Stimulated activated CD8-positive, alpha-beta memory T cell treated with anti-CD3 and anti-CD28 coated beads, Interleukin-7, amount 100 ng/mL, for 4 hours (primary cell): ENCODE measurements around the gene TSSK6.

ENCODE experiments used
- DNase-seq, 2 donors: peaks; one replicate each; pipeline ENCODE4 v3.0.0-alpha.2; 2020; ENCODE audit warnings: low read depth in 2 of 2

The TSSK6 gene

GRCh38 chr19:19530889-19531288 lies 15.5 kb upstream of the TSSK6 start:
- no peak for DNase-seq

GRCh38 chr19:19530423-19530804 lies 15.1 kb upstream of the TSSK6 start:
- no peak for DNase-seq

GRCh38 chr19:19529783-19530422 lies 14.6 kb upstream of the TSSK6 start:
- DNase-seq: no peak

DNA sequence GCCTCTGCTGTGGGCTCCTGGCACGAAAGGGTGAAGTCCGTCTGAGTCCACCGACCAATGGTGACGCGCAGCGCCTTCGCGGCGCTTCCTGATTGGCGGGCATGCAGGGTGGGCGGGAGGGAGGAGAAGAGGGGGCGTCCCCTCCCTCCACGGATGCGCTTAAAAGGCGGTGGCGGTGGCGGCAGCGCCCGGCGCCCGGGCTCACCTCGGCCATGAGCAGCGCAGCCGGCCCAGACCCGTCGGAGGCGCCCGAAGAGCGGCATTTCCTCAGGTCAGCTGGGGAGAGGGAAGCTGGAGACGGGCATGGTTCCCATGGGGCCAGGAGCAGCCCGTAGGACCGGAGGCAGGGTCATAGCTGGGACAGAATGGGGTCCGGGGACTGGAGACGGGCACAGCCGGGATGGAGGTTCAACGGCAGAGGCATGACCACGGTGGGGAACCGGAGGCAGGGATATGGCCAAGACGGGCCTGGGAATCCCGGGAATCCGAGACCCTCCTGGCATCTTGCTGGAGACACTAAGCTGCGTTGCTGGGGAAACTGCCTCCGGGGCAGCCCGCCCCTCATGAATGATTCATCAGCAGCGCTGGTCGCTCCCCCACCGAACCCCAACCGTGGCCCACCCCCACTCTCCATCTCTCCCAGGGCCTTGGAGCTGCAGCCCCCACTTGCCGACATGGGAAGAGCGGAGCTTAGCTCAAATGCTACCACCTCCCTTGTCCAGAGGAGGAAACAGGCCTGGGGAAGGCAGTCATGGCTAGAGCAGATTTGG lies 13.6 kb upstream of the TSSK6 start, which contains the start of gene YJEFN3:
TSS of gene YJEFN3 (plus strand) at position 191 of the 770 bp plus-strand sequence. CDS start at position 213, 22 bp downstream.
- DNase-seq: no peak

DNA sequence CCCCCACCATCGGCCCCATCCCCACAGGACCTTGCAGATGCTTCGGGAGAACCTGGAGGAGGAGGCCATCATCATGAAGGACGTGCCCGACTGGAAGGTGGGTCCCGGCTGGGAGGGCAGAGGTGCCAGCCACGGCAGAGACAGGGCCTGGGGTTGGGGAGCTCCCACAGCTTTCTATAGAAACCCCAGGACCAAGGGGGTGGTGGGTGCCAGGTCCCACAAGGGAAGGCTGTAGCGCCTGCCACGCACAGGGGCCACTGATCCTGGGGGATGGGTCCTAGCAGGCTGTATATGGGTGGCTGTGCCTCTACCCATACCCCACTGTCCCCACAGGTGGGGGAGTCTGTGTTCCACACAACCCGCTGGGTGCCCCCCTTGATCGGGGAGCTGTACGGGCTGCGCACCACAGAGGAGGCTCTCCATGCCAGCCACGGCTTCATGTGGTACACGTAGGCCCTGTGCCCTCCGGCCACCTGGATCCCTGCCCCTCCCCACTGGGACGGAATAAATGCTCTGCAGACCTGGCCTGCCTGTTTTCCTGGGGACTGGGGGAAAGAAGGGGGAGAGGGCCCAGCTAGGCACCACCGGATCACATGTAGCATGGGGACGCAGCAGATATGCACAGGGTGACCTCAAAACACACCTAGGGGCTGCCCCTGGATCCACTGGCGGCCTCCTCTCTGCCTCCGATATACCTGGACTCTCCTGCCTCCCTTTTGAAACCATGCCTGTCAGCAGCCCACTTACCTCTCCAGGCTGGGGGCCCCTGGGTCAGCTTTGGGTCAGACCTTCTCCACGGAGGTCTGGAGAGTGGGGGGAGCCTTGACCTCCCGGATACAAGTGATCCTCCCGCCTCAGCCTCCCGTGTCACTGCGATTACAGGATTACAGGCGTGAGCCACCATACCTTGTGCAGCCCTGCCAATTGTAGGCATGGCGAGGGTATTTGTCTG lies 12.6 kb upstream of the TSSK6 start:
- no peak for DNase-seq

DNA sequence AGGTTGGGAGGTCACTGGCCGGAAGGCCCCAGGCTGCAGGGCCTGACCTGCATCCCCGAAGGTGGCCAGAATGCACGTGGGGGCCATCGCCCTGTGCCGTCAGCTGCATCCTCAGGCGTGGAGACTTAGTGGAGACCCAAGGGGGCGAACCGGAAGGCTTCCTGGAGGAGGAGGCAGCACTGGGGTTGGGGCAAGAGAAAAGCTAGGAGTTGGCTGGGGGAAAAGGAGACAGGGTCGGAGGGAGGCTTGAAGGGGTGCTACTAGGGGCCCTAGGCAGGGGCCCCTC lies 12.0 kb upstream of the TSSK6 start:
- DNase-seq: no peak

GRCh38 chr19:19526581-19527370 lies 11.4 kb upstream of the TSSK6 start:
- DNase-seq: no peak

- no peak for DNase-seq
Measured at GRCh38 chr19:19525611-19526380, 10.4 kb upstream of the TSSK6 start.

DNA sequence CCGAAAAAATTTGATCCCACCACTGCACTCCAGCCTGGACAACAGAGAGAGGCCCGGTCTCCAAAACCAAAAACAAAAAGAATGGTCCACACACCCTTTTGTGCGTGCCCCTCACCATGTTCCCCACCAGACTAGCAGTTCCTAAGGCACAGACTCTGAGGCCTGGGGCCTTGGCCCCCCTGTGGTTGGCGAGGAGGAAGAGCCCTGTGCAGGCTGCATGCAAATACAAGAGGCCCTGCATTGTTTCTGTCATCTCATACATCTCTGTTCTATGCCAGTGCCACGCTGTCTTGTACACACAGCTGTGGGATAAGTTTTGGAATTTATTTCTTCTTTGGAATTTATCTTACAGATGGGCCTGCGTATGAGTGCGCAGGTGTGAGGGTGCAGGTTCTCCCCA lies 8.7 kb upstream of the TSSK6 start:
- no peak for DNase-seq

DNA sequence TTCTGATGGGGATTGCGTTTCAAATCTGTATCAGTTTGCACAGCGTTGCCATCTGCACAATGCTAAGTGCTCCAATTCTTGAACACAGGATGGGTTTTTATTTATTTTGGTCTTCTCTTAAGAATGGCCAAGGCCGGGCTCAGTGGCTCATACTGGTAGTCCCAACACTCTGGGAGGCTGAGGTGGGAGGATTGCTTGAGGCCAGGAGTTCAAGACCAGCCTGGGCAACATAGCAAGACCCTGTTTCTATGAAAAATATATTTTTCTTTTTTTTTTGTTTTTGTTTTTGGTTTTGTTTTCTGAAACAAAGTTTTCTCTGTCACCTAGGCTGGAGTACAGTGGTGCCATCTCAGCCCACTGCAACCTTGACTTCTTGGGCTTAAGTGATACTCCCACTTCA lies 7.8 kb upstream of the TSSK6 start:
- no peak for DNase-seq

DNA sequence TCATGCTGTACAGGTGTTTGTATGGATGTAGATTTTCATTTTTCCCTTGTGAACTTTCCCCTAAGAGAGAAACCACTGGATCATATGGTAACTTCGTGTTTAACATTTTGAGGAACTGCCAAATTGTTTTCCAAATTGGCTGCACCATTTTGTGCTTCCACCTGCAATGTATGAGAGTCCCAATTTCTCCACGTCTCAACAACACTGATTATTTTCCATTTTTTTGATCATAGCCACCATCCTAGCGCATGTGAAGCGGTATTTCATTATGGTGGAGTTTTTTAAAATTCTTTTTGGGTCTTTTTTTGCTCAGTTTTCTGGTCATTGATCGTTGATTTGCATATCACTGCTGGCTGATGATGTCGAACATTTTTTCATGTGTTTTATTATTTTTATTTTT lies 5.6 kb upstream of the TSSK6 start:
- DNase-seq: no peak

DNA sequence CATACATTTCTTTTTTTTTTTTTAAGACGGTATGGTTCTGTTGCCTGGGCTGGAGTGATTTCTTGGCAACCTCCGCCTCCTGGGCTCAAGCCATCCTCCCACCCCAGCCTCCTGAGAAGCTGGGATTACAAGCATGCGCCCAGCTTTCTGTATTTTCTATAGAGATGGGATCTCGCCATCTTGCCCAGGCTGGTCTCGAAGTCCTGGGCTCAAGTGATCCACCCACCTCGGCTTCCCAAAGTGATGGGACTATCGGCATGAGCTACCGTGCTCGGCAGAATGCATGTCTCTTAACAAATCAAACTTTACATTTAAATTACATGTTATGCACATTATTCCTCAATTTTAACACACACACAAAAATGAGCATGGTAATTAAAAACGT lies 1.9 kb upstream of the TSSK6 start:
- no peak for DNase-seq

GRCh38 chr19:19515642-19516519 lies 533 bp upstream of the TSSK6 start, which contains the start of gene NDUFA13:
Gene NDUFA13, plus strand, starts transcription at chr19:19516225. Its CDS starts 14 bp downstream, at chr19:19516239.
- peak; percentile 83 to 88 for DNase-seq

- DNase-seq: no peak
Measured at GRCh38 chr19:19514215-19514657, 1.1 kb downstream of the TSSK6 start.

- DNase-seq: no peak
Measured at GRCh38 chr19:19513682-19514081, 1.7 kb downstream of the TSSK6 start.

DNA sequence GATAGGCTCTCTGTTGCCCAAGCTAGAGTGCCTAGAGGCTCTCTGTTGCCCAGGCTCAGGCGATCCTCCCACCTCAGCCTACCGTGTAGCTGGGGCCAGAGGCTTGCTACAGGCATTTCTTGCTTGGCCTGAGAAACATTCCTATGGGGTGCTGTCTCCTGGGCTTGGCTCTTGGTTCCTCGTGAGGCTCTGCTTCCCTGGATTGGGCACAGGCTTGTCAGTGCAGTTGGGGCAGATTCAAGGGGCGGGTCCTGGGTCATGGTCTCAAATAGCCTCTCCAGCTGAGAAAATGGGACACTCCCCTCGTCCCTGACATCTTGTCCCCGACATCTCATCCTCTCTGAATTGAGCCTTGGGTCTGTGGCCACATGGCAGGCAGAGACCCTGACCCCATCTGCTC lies 4.9 kb downstream of the TSSK6 start:
- DNase-seq: no peak

DNA sequence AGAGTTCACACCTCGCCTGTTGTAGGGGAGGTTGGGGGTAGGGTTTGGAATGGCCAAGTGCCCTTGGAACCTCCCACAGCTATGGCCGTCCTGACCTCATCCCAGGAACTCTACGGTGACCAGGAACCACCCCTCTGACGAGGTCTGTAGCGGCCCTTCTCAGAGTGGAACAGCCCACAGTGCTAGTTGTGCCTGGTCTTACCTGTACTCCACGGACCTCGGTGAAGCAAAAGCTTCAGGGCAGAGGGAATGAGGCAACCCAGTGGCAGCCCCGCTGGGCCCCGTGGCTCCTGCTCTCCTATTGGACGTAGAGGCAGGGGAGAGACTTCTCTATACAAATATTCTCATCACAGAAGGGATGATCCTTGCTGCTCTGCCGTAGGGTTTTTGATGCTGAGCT lies 7.1 kb downstream of the TSSK6 start:
- no peak for DNase-seq

DNA sequence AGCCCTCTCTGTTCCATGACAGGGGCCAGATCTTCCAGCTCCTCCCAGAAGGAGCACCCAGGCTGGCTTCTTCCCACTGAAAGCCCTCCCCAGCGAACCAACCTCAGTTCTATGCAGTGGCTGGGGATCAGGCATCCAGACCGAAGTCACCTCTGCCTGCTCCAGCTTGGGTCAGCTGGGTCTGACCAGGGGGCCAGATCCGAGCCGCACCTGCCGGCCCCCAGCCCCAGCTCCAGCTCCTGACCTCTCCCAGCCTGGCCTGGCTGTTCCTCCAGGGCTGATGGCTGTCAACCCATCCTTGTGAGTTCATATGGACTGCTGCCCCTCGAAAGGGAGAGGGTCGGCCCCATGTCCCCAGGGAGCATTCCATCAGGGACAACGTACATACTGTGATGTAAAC lies 8.0 kb downstream of the TSSK6 start:
- no peak for DNase-seq

DNA sequence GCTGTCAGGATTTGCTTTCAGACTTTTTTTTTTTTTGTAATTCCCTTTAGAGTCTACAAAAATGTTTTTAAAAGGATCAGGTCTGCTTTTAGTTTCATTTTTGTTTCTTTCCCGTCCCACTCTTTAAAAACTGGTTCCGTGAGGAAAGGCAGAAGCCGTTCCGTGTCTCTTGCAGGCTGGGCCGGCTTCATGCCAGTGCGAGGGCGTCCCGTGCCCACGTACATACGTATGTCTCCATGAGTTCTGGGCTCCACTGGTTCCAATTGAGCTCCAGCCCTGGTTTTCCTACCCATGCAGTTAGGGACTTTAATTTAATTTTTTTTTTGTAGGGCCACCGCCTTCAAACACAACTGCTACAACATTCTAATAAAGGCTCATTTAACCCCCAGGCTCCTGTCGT lies 8.8 kb downstream of the TSSK6 start:
- DNase-seq: no peak
